Naive B cell (primary cell): ENCODE data around the gene ZNF438. TPM values are rescaled to one million over a fixed set of nuclear protein-coding genes. Genes with fewer than 3 reads are reported as not detected.
A peak's percentile ranks its signal among the peaks of the same experiment; 100 is the strongest.
"Not testable (repeated sequence)": the region's sequence is repeated elsewhere in the genome, so short reads cannot be mapped to it uniquely, and the experiment has no call there.

Experiments
- ATAC-seq, 2 donors: fragments of 150-1000 bp; cut with Tn5 transposase; 2 replicates each; pipeline ENCODE4 v1.10.0; 2021; ENCODE audit warnings: low read depth in 2 of 2, mild to moderate bottlenecking in 2 of 2, moderate library complexity in 2 of 2
- DNase-seq: peaks from one replicate; pipeline ENCODE4 v3.0.0; 2022
- H3K27ac Mint-ChIP-seq, 6 donors: one replicate each; pipeline ENCODE4 v1.8.0; 2020 to 2022; ENCODE audit warnings: mild to moderate bottlenecking in 6 of 6, mixed read lengths in 6 of 6, moderate library complexity in 5 of 6, inconsistent platforms in 2 of 6
- H3K27me3 Mint-ChIP-seq, 3 donors: one replicate each; pipeline ENCODE4 v1.8.0; 2021 to 2022; ENCODE audit warnings: mixed read lengths in 3 of 3, mild to moderate bottlenecking in 1 of 3
- H3K36me3 Mint-ChIP-seq, 2 donors: one replicate each; pipeline ENCODE4 v1.8.0; 2020 to 2022; ENCODE audit warnings: mixed read lengths in 2 of 2, inconsistent platforms in 1 of 2, mild to moderate bottlenecking in 1 of 2
- H3K4me1 Mint-ChIP-seq, 3 donors: one replicate each; pipeline ENCODE4 v1.8.0; 2020 to 2022; ENCODE audit warnings: mixed read lengths in 3 of 3, inconsistent platforms in 1 of 3, mild to moderate bottlenecking in 1 of 3, moderate library complexity in 1 of 3
- H3K4me3 Mint-ChIP-seq, 8 donors: one replicate each; pipeline ENCODE4 v1.8.0; 2020 to 2022; ENCODE audit warnings: mild to moderate bottlenecking in 8 of 8, mixed read lengths in 8 of 8, moderate library complexity in 8 of 8, inconsistent platforms in 2 of 8
- H3K9me3 Mint-ChIP-seq, 7 donors: one replicate each; pipeline ENCODE4 v1.8.0; 2020 to 2022; ENCODE audit warnings: mixed read lengths in 7 of 7, mild to moderate bottlenecking in 5 of 7, inconsistent platforms in 2 of 7, moderate library complexity in 1 of 7
- polyA plus RNA-seq, 6 donors: library from polyadenylated mRNA; unstranded; fragments of 300-500 nt; fragmentation: Illumina TruSeq; gene quantifications; one replicate each; pipeline ENCODE4 v1.2.3, GENCODE V29; 2021; ENCODE audit warnings: low read depth in 6 of 6

ZNF438 gene
- polyA plus RNA-seq, 6 donors from 2014 or later: 2.6 to 5.9 (median 3.4) TPM

DNA sequence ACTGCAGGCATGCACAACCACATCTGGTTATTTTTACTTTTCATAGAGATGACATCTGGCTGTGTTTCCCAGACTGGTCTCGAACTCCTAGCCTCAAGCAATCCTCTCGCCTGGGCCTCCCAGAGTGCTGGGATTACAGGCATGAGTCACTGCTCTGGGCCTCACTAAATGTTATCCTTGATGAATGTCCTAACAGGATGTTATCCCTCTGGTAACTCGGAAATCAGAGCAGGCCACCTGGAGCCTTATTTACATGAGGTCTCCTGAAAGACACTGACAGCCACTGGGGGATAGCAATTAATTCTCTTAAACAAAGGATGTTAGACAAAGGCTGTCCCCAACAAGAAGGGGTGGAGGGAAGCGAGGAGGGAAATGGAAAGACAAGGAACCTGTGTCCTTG, 4.5 kb upstream of the ZNF438 start:
- H3K27me3 Mint-ChIP-seq: no peaks in the 10 kb centered on the region
- peaks cover 0 to 15% (median 0%) of the 10 kb centered on the region in 7 donors for H3K9me3 Mint-ChIP-seq
- H3K4me1 Mint-ChIP-seq: peaks cover 10 to 20% (median 19%) of the 10 kb centered on the region in 3 donors
- H3K4me3 Mint-ChIP-seq: no peak overlapping the region
- H3K27ac Mint-ChIP-seq: peak overlapping the region in 1 of 6 donors; percentile 12
- DNase-seq (no peak), ATAC-seq (no peak)
- no peaks in the 10 kb centered on the region for H3K36me3 Mint-ChIP-seq

DNA sequence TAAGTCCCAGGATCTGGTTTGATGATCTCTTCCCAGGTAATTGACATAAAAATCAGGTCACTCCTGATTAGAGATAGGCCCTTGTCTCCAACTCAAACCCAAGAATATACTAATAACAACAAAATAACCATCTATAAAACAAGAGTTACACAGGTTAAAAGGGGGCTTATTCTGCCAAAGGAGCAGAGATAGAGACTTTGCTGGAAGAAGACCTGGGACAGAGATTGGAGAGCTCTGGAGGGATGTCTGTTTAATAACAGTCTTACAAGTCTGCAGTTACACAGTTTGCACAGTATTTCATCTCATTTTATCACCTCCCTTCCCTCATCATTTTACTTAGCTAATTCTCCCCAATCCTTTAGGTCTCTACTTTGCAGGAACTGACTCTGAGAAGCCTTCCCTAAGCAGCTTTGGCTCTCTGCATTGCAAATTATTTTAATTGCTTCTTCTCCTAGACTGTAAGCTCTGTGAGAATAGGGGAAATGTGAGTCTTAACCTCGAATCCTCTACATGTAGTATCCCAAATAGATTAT, 3.7 kb upstream of the ZNF438 start:
- no peaks in the 10 kb centered on the region for H3K36me3 Mint-ChIP-seq
- ATAC-seq (no peak), DNase-seq (no peak)
- H3K9me3 Mint-ChIP-seq: peaks cover 0 to 15% (median 0%) of the 10 kb centered on the region in 7 donors
- H3K27ac Mint-ChIP-seq: peak overlapping the region in 1 of 6 donors; percentile 23
- no peaks in the 10 kb centered on the region for H3K27me3 Mint-ChIP-seq
- peaks cover 15 to 26% (median 24%) of the 10 kb centered on the region in 3 donors for H3K4me1 Mint-ChIP-seq
- peak overlapping the region in 1 of 8 donors; percentile 80 for H3K4me3 Mint-ChIP-seq

DNA sequence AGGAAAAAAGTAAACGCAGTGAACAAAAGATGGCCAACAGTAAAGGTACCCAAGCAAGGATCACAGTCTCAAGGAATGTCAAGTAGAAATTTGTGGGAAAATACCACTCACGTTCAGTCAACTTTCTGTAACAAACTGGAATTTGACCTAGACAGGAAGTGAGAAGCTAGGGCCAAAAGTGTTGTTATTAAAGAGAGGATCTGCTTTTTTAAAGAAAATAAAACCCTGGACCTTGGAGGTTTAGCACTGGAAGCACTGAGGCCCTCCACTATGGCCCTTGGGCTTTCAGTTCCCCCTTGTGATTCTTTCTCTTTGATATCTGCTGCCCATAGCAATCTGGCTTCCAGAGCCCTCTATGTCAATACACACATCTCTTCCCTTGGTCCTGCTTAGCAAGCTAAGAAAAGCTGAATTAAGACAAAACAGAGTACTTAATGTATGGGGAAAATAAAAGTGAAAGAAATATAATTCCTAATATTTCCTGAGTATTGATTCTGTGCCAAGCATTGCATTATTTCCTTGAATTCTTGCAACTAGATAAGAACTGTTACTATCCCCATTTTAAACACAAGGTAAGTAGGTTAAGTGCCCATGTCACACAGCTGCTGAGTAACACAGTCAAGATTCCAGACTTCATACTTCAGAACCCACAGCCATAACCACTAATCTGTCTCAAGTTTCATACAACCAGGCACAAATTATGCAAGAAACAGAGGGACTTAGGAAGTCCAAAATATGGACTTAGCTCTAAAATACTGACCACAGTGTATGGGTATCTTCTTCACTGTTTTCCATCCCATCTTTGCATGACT, 2.6 kb upstream of the ZNF438 start:
- peak overlapping the region in 2 of 8 donors; percentile 9 to 80 for H3K4me3 Mint-ChIP-seq
- H3K27ac Mint-ChIP-seq: peak overlapping the region in 1 of 6 donors; percentile 22

DNA sequence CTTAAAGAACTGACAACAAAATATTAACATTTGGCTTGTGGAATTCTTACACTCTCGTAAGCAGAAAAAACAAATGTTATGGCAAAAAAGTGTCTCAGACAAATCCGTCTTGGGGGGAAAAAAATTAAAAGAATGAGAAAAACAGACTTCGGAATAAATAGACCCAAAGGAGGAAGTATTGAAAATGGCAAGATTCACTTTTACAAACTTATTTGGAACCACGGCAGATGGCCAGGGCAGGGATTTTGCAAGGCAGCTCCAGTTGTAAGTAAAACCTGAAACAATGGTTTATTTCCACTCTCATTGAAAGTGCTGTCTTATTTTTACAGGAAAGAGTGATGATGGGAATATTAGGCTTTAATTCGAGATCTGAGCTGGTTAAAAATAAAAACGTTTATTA, 1.5 kb upstream of the ZNF438 start:
- H3K27me3 Mint-ChIP-seq: no peaks in the 10 kb centered on the region
- H3K36me3 Mint-ChIP-seq: no peaks in the 10 kb centered on the region
- H3K4me1 Mint-ChIP-seq: peaks cover 17 to 27% (median 18%) of the 10 kb centered on the region in 3 donors
- H3K9me3 Mint-ChIP-seq: peaks cover 0 to 4% (median 0%) of the 10 kb centered on the region in 7 donors
- ATAC-seq (no peak), DNase-seq (no peak)
- peak overlapping the region; percentile 84 to 96 (median 92) for H3K4me3 Mint-ChIP-seq
- peak overlapping the region in 5 of 6 donors; percentile 56 to 99 (median 98) for H3K27ac Mint-ChIP-seq

More for the DNA sequence above, 2.6 kb upstream of the ZNF438 start:
- H3K27me3 Mint-ChIP-seq: no peaks in the 10 kb centered on the region
- DNase-seq (no peak), ATAC-seq (no peak)
- no peaks in the 10 kb centered on the region for H3K36me3 Mint-ChIP-seq
- peaks cover 21 to 29% (median 23%) of the 10 kb centered on the region in 3 donors for H3K4me1 Mint-ChIP-seq
- peaks cover 0 to 15% (median 0%) of the 10 kb centered on the region in 7 donors for H3K9me3 Mint-ChIP-seq

DNA sequence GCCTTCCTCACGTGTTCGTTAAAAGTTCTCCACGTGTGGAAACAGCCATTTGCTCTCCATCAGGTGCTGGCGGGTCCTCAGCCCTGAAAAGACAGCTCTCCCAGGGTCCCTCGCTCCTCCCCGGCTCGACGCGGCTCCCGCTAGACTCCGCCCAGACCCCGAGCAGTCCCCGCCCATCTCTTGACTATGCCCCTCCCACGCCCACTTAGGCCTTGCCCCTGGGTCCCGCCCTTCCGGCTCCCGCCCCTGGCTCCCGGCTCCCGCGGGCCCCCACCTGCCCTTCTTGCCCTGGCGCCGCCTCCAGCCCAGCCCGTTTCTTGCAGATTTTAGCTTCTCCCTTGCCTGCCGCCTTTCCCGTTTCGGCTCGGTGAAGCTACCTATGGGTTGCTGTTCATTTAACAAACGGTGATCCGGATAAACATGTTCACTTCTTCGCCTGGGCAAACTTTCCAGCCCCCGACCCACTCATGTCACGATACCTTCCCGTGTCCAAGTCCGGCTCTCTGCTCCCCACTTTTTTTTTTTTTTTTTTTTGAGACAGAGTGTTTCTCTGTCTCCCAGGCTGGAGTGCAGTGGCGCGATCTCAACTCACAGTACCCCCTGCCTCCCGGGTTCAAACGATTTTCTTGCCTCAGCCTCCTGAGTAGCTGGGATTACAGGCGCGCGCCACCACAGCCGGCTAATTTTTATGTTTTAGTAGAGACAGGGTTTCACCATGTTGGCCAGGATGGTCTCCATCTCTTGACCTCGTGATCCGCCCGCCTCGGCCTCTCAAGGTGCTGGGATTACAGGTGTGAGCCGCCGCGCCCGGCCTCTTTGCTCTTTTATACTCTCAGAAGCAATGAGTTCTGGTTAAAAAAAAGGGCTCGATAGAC, 830 bp upstream of the ZNF438 start:
- peak overlapping the region; percentile 96 to 99 (median 98) for H3K27ac Mint-ChIP-seq
- H3K27me3 Mint-ChIP-seq: no peaks in the 10 kb centered on the region
- ATAC-seq (peak; percentile 75 to 76), DNase-seq (peak; percentile 89)
- H3K4me3 Mint-ChIP-seq: peak overlapping the region; percentile 84 to 96 (median 92)
- H3K9me3 Mint-ChIP-seq: no peaks in the 10 kb centered on the region
- H3K4me1 Mint-ChIP-seq: peaks cover 17 to 27% (median 18%) of the 10 kb centered on the region in 3 donors
- H3K36me3 Mint-ChIP-seq: no peaks in the 10 kb centered on the region

- DNase-seq: peak; percentile 6
- Mint-ChIP-seq H3K36me3 (no peaks in the 10 kb centered on the region), H3K4me3 (peak overlapping the region; percentile 84 to 96 (median 92)), H3K9me3 (no peaks in the 10 kb centered on the region), H3K4me1 (peaks cover 17 to 27% (median 18%) of the 10 kb centered on the region in 3 donors), H3K27me3 (no peaks in the 10 kb centered on the region), H3K27ac (peak overlapping the region; percentile 93 to 99 (median 96))
- no peak for ATAC-seq
Observed at GRCh38 chr10:31031205-31031557, 484 bp downstream of the ZNF438 start.

DNA sequence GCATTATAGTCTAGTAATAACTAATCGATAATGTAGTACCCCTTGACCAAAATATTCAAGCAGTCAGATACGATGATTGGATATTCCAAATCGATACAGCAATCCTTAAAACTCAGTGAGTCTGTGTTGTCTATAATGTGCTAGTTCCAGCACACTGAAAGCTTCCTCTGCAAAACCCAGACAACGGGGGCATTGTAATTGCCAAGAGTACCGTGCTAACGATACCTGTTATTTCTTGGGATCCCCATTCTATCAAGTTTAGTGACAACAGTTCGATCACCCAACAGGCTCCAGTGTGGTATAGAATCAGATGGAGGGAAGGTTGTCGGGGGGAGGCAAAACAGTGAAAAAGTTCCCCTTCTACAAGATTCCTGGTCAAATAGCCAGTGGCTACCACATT, 865 bp downstream of the ZNF438 start:
- ATAC-seq: no peak
- no peak for DNase-seq
- Mint-ChIP-seq H3K27me3 (no peaks in the 10 kb centered on the region), H3K4me3 (peak overlapping the region; percentile 47 to 96 (median 91)), H3K4me1 (peaks cover 17 to 27% (median 18%) of the 10 kb centered on the region in 3 donors), H3K9me3 (no peaks in the 10 kb centered on the region), H3K27ac (peak overlapping the region in 4 of 6 donors; percentile 21 to 96 (median 96)), H3K36me3 (no peaks in the 10 kb centered on the region)

DNA sequence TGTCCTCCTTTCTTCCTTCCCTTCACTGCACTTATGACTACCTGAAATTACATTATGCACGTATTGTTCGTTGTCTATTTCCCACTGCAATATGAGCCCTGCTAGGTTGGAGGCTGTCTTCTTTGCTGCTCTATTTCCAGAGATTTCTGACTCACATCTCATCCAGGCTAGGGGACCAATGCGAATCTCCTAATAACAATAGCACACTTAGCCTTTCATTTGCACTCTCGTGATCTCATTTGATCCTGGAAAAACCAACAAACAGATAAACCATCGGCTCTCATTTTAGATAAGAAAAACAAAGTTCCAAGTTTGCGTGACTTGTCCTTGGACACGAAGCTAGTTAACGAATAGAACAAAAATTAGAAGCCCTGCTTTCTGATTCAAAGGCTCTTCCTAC, 1.4 kb downstream of the ZNF438 start:
- Mint-ChIP-seq H3K4me1 (peaks cover 17 to 27% (median 18%) of the 10 kb centered on the region in 3 donors), H3K9me3 (no peaks in the 10 kb centered on the region), H3K27ac (peak overlapping the region in 2 of 6 donors; percentile 69 to 95), H3K36me3 (no peaks in the 10 kb centered on the region), H3K27me3 (no peaks in the 10 kb centered on the region), H3K4me3 (peak overlapping the region in 2 of 8 donors; percentile 68 to 95)
- DNase-seq: no peak
- no peak for ATAC-seq

DNA sequence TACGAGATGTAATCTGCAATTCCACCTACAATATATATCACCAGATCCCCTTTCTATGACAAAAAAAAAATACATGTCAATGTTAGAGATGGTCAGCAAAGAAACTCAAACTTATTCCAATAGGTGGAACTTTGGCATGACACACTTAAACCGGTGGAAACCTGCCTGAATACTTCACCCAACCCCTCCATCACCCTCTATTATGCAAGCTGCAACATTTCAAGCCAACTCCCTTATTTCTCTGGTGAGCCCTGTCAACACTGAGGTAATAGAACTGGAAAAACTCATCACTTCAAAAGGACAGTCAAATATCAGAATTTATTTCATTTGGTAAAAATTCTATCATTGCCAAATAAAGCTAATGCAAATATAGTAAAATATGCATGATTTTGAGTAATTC, 3.6 kb downstream of the ZNF438 start:
- Mint-ChIP-seq H3K27me3 (no peaks in the 10 kb centered on the region), H3K4me1 (peaks cover 15 to 26% (median 18%) of the 10 kb centered on the region in 3 donors), H3K27ac (no peak overlapping the region), H3K36me3 (no peaks in the 10 kb centered on the region), H3K4me3 (no peak overlapping the region), H3K9me3 (peaks cover 0 to 1% (median 0%) of the 10 kb centered on the region in 7 donors)
- DNase-seq: no peak
- ATAC-seq: no peak

GRCh38 chr10:31026279-31026678, 5.4 kb downstream of the ZNF438 start:
- H3K36me3 Mint-ChIP-seq, H3K27ac Mint-ChIP-seq, H3K4me3 Mint-ChIP-seq, H3K9me3 Mint-ChIP-seq, DNase-seq, H3K27me3 Mint-ChIP-seq, ATAC-seq: not testable (repeated sequence)
- peaks cover 5 to 13% (median 12%) of the 10 kb centered on the region in 3 donors for H3K4me1 Mint-ChIP-seq

DNA sequence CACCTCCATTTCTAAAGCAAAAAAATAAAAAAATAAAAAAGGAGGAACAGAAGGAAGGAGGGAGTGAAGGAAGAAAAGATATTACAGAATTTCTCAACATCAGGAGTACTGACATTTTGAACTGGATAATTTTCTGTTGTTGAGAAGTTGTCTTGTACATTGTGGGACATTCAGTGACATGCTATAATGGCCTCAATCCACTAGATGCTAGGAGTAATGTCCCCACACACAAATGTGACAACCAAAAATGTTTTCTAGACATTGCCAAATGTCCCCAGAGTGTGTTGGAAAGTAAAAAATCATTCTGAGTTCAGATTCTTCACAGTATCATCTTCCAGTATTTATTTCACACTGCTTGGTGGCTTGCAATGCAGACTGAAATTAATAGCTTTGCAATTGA, 6.5 kb downstream of the ZNF438 start:
- H3K4me1 Mint-ChIP-seq: peaks cover 0 to 6% (median 5%) of the 10 kb centered on the region in 3 donors
- no peaks in the 10 kb centered on the region for H3K27me3 Mint-ChIP-seq
- H3K27ac Mint-ChIP-seq: no peak overlapping the region
- H3K4me3 Mint-ChIP-seq: no peak overlapping the region
- ATAC-seq (no peak), DNase-seq (no peak)
- no peaks in the 10 kb centered on the region for H3K36me3 Mint-ChIP-seq
- H3K9me3 Mint-ChIP-seq: peaks cover 0 to 1% (median 0%) of the 10 kb centered on the region in 7 donors

DNA sequence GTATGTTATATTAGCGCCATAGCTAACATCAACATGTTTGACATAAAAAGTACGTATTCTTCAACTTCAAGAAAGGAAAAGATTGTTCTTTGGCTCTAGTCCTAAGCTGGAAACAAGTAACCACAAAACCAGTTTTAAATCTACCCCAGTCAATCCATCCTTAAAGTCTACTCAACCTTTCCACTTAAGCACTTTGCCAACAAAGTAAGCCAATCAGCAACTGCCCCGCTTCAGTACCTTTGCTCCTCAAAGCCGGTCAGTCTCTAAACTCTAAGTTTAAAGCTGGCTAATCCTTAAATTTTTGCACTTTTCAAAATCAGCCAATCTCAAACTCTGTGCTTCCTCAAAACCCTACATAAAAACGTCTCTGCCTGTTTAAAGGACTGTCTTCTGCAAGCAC, 8.1 kb downstream of the ZNF438 start:
- Mint-ChIP-seq H3K27ac (no peak overlapping the region), H3K9me3 (peaks cover 0 to 1% (median 0%) of the 10 kb centered on the region in 7 donors), H3K27me3 (no peaks in the 10 kb centered on the region), H3K4me3 (no peak overlapping the region), H3K4me1 (no peaks in the 10 kb centered on the region), H3K36me3 (no peaks in the 10 kb centered on the region)
- DNase-seq (no peak), ATAC-seq (no peak)

DNA sequence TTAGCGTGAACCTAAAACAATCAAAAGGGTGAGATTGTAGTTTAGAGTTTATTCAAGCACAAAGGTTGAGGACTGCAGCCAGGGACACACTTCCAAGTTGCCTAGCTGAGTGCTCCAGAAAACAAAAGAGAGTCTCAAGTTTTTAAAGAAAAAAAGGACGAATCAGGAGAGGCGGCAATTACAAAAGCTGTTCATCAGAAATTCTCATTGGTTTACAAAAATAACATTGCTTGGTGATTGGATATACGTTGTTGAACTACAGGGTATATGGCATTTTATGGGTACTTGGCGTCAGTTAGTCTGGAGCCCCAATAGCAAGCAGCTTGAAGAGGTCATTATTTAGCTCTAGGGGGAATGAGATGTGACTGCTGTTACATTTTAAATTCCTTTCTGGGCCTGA, 11.5 kb downstream of the ZNF438 start:
- Mint-ChIP-seq H3K9me3 (peaks cover 0 to 1% (median 0%) of the 10 kb centered on the region in 7 donors), H3K4me1 (no peaks in the 10 kb centered on the region), H3K27ac (no peak overlapping the region), H3K27me3 (no peaks in the 10 kb centered on the region), H3K4me3 (no peak overlapping the region), H3K36me3 (no peaks in the 10 kb centered on the region)
- ATAC-seq (no peak), DNase-seq (no peak)
